T-cell (primary cell): ENCODE results near the gene FOXN3. TPM values are rescaled to one million over a fixed set of nuclear protein-coding genes. Genes with fewer than 3 reads are reported as not detected.
A peak's percentile ranks its signal among the peaks of the same experiment; 100 is the strongest.

Experiments used
- ATAC-seq, 4 experiments: fragments of 200-7000 bp in 3 of 4; fragments of 150-1000 bp in 1 of 4; cut with Tn5 transposase; replicated peaks in 1 of 4; 1 replicate in 3 of 4; 2 replicates in 1 of 4; pipeline ENCODE4 v1.10.0; 2021; ENCODE audit warnings: moderate library complexity in 3 of 4, mild to moderate bottlenecking in 2 of 4, moderate number of reproducible peaks in 1 of 4
- CTCF ChIA-PET, 2 donors: fragments of 300-600 bp; sonication (Branson Sonifier 250); formaldehyde crosslinking; loops; one replicate each; lab custom pipeline; 2022; ENCODE audit warnings: antibody characterized with exemption in 2 of 2; lab: Charles Lee
- POLR2A ChIA-PET, 2 donors: fragments of 300-600 bp; sonication (Branson Sonifier 250); formaldehyde crosslinking; loops; one replicate each; lab custom pipeline; 2022; ENCODE audit warnings: antibody characterized with exemption in 2 of 2; lab: Charles Lee
- DNase-seq, 35 experiments: peaks; one replicate each; pipeline versions ENCODE4 v3.0.0 to v3.0.0-alpha.2; 2013 to 2023
- H3K27ac ChIP-seq: one replicate; pipeline ENCODE4 v1.5.1; 2013; ENCODE audit warnings: low read length
- H3K27me3 ChIP-seq, 2 experiments: replicated peaks in 1 of 2; 1 replicate in 1 of 2; 2 replicates in 1 of 2; pipeline versions ENCODE4 v1.6.1 to v1.7.0; 2013; ENCODE audit warnings: low read length in 1 of 2, mixed read lengths in 1 of 2; ENCODE audit not compliant: control insufficient read depth in 2 of 2, insufficient read depth in 2 of 2; ENCODE audit errors: extremely low read depth in 1 of 2
- H3K36me3 ChIP-seq, 2 donors: 1 replicate in 1 of 2; 2 replicates in 1 of 2; pipeline versions ENCODE4 v1.6.1 to v1.7.0; 2013; ENCODE audit warnings: low read length in 1 of 2; ENCODE audit not compliant: control insufficient read depth in 2 of 2, insufficient read depth in 1 of 2; ENCODE audit errors: extremely low read depth in 1 of 2
- H3K4me1 ChIP-seq, 2 experiments: 1 replicate in 1 of 2; 2 replicates in 1 of 2; pipeline versions ENCODE4 v1.6.1 to v1.7.0; 2013; ENCODE audit warnings: low read length in 2 of 2, mixed read lengths in 1 of 2; ENCODE audit not compliant: insufficient read depth in 2 of 2, control insufficient read depth in 1 of 2; ENCODE audit errors: extremely low read depth in 1 of 2
- H3K4me3 ChIP-seq, 2 donors: 1 replicate in 1 of 2; 2 replicates in 1 of 2; pipeline versions ENCODE4 v1.5.1 to v1.7.0; 2013; ENCODE audit warnings: mild to moderate bottlenecking in 2 of 2, low read length in 1 of 2, moderate library complexity in 1 of 2; ENCODE audit not compliant: control insufficient read depth in 1 of 2; ENCODE audit errors: extremely low read depth in 1 of 2
- H3K9me3 ChIP-seq: 2 replicates; pipeline ENCODE4 v1.7.0; 2013
- H3K27ac Mint-ChIP-seq, 2 donors: one replicate each; pipeline ENCODE4 v1.8.0; 2020 to 2021; ENCODE audit warnings: mild to moderate bottlenecking in 2 of 2, mixed read lengths in 2 of 2
- H3K27me3 Mint-ChIP-seq, 2 donors: one replicate each; pipeline ENCODE4 v1.8.0; 2021 to 2022; ENCODE audit warnings: mixed read lengths in 2 of 2
- H3K36me3 Mint-ChIP-seq: one replicate; pipeline ENCODE4 v1.8.0; 2021; ENCODE audit warnings: mixed read lengths
- H3K4me1 Mint-ChIP-seq, 3 donors: one replicate each; pipeline ENCODE4 v1.8.0; 2020 to 2022; ENCODE audit warnings: mixed read lengths in 3 of 3, mild to moderate bottlenecking in 1 of 3
- H3K4me3 Mint-ChIP-seq, 3 donors: one replicate each; pipeline ENCODE4 v1.8.0; 2020 to 2022; ENCODE audit warnings: mild to moderate bottlenecking in 3 of 3, mixed read lengths in 3 of 3, moderate library complexity in 3 of 3
- H3K9me3 Mint-ChIP-seq, 3 donors: one replicate each; pipeline ENCODE4 v1.8.0; 2020 to 2022; ENCODE audit warnings: mixed read lengths in 3 of 3
- WGBS: methylation state at CpG from one replicate; pipeline ENCODE4 v1.1.5; 2013; ENCODE audit warnings: missing lambda C conversion rate; ENCODE audit not compliant: insufficient coverage; 5-methylcytosine and 5-hydroxymethylcytosine counted together
- total RNA-seq, 35 experiments: library from RNA in 6 of 35; stranded (reverse) in 6 of 35; fragments of 120-200 nt in 1 of 35; gene quantifications; one replicate each; pipeline versions ENCODE4 v1.2.1 to v1.2.4 and lab custom pipeline; 2013 to 2026

The FOXN3 gene
- total RNA-seq, 5 donors from 2014 or later (not counting 1 experiment from before 2014, with no cell fraction given) = 92.8 to 176 (median 103) TPM

GRCh38 chr14:89308232-89308959 lies 108.6 kb downstream of the FOXN3 start:
- Mint-ChIP-seq H3K9me3 (no peaks in the 10 kb centered on the region), H3K4me1 (peaks cover 60 to 62% (median 61%) of the 10 kb centered on the region in 3 donors), H3K27ac (peak overlapping the region in 1 of 2 donors; percentile 22), H3K36me3 (peaks cover 3% of the 10 kb centered on the region), H3K4me3 (no peak overlapping the region), H3K27me3 (no peaks in the 10 kb centered on the region)
- 100% methylated on average over 7 of the region's 10 CpGs for WGBS
- no peak for DNase-seq
- no peak for ATAC-seq
- Histone ChIP-seq H3K4me3 (no peak overlapping the region), H3K27ac (no peak overlapping the region), H3K27me3 (no peaks in the 10 kb centered on the region), H3K4me1 (peaks cover 4 to 16% of the 10 kb centered on the region in 2 experiments), H3K36me3 (peaks cover 0 to 3% of the 10 kb centered on the region in 2 donors), H3K9me3 (no peaks in the 10 kb centered on the region)
- ChIA-PET CTCF (no interaction called here), POLR2A (no interaction called here)

- Histone ChIP-seq H3K27me3 (no peaks in the 10 kb centered on the region), H3K36me3 (peaks cover 0 to 3% of the 10 kb centered on the region in 2 donors), H3K4me1 (peaks cover 4 to 20% of the 10 kb centered on the region in 2 experiments), H3K4me3 (no peak overlapping the region), H3K27ac (no peak overlapping the region), H3K9me3 (no peaks in the 10 kb centered on the region)
- no peaks in the 10 kb centered on the region for H3K27me3 Mint-ChIP-seq
- ChIA-PET POLR2A (no interaction called here), CTCF (no interaction called here)
- DNase-seq (no peak), ATAC-seq (no peak)
- H3K4me3 Mint-ChIP-seq = no peak overlapping the region
- peaks cover 11% of the 10 kb centered on the region for H3K36me3 Mint-ChIP-seq
- H3K4me1 Mint-ChIP-seq = peaks cover 65 to 68% (median 67%) of the 10 kb centered on the region in 3 donors
- H3K9me3 Mint-ChIP-seq = no peaks in the 10 kb centered on the region
- H3K27ac Mint-ChIP-seq = peak overlapping the region in 1 of 2 donors; percentile 46
- 94% methylated on average over 6 of the region's 8 CpGs for WGBS
These were observed 109.6 kb downstream of the FOXN3 start for GRCh38 chr14:89307409-89307808.

GRCh38 chr14:89304972-89305703 lies 111.9 kb downstream of the FOXN3 start:
- Mint-ChIP-seq H3K27ac (peak overlapping the region; percentile 56 to 94), H3K9me3 (no peaks in the 10 kb centered on the region), H3K27me3 (no peaks in the 10 kb centered on the region), H3K36me3 (peaks cover 20% of the 10 kb centered on the region), H3K4me1 (peaks cover 70 to 75% (median 72%) of the 10 kb centered on the region in 3 donors), H3K4me3 (peak overlapping the region in 1 of 3 donors; percentile 67)
- no peaks in the 10 kb centered on the region for H3K9me3 ChIP-seq
- H3K4me1 ChIP-seq = peaks cover 4 to 22% of the 10 kb centered on the region in 2 experiments
- POLR2A ChIA-PET = interaction anchor here in 1 of 2 donors (0.6 kb wide), 2 partner anchors 131 to 139 kb away, joined by 3 read pairs; no protein-coding TSS in a partner anchor
- no peak overlapping the region for H3K4me3 ChIP-seq
- DNase-seq (peak in 2 of 35 experiments; percentile 19 to 28), ATAC-seq (peak in 1 of 4 experiments; percentile 61)
- peak overlapping the region; percentile 33 for H3K27ac ChIP-seq
- H3K36me3 ChIP-seq = peaks cover 3 to 8% of the 10 kb centered on the region in 2 donors
- CTCF ChIA-PET = no interaction called here
- no peaks in the 10 kb centered on the region for H3K27me3 ChIP-seq
- WGBS = 92% methylated on average over 10 of the region's 16 CpGs

GRCh38 chr14:89304561-89304960 lies 112.5 kb downstream of the FOXN3 start:
- WGBS = no CpG with 5 or more reads among the region's 6 CpGs
- H3K36me3 Mint-ChIP-seq = peaks cover 24% of the 10 kb centered on the region
- H3K4me3 ChIP-seq = no peak overlapping the region
- POLR2A ChIA-PET = interaction anchor here in 1 of 2 donors (0.6 kb wide), 2 partner anchors 140 to 263 kb away, joined by 3 read pairs; no protein-coding TSS in a partner anchor
- H3K27ac ChIP-seq = peak overlapping the region; percentile 50
- H3K4me1 Mint-ChIP-seq = peaks cover 69 to 75% (median 70%) of the 10 kb centered on the region in 3 donors
- DNase-seq = no peak
- H3K9me3 Mint-ChIP-seq = no peaks in the 10 kb centered on the region
- H3K36me3 ChIP-seq = peaks cover 3 to 5% of the 10 kb centered on the region in 2 donors
- no peak for ATAC-seq
- H3K27me3 Mint-ChIP-seq = no peaks in the 10 kb centered on the region
- H3K4me3 Mint-ChIP-seq = peak overlapping the region in 1 of 3 donors; percentile 67
- H3K9me3 ChIP-seq = no peaks in the 10 kb centered on the region
- CTCF ChIA-PET = interaction anchor here in 1 of 2 donors (1.1 kb wide), 1 partner anchor 61 kb away, joined by 3 read pairs; no protein-coding TSS in a partner anchor
- H3K4me1 ChIP-seq = peaks cover 4 to 22% of the 10 kb centered on the region in 2 experiments
- H3K27ac Mint-ChIP-seq = peak overlapping the region; percentile 94
- H3K27me3 ChIP-seq = no peaks in the 10 kb centered on the region

- H3K9me3 ChIP-seq = no peaks in the 10 kb centered on the region
- Mint-ChIP-seq H3K4me3 (peak overlapping the region; percentile 60 to 67 (median 62)), H3K27me3 (no peaks in the 10 kb centered on the region), H3K36me3 (peaks cover 27% of the 10 kb centered on the region), H3K9me3 (no peaks in the 10 kb centered on the region), H3K27ac (peak overlapping the region; percentile 94), H3K4me1 (peaks cover 72 to 78% (median 78%) of the 10 kb centered on the region in 3 donors)
- H3K27me3 ChIP-seq = no peaks in the 10 kb centered on the region
- WGBS = 37% methylated on average over 8 of the region's 14 CpGs
- ChIA-PET CTCF (interaction anchor here in 1 of 2 donors (0.6 to 1.1 kb wide), 2 partner anchors 62 to 134 kb away, joined by 3 read pairs; no protein-coding TSS in a partner anchor), POLR2A (interaction anchor here in 1 of 2 donors (0.6 kb wide), 1 partner anchor 264 kb away, joined by 3 read pairs; no protein-coding TSS in a partner anchor)
- peak overlapping the region in 1 of 2 donors; percentile 10 for H3K4me3 ChIP-seq
- peak; percentile 72 to 87 (median 80) for ATAC-seq
- peaks cover 3 to 5% of the 10 kb centered on the region in 2 donors for H3K36me3 ChIP-seq
- peak overlapping the region; percentile 35 for H3K27ac ChIP-seq
- H3K4me1 ChIP-seq = peaks cover 4 to 22% of the 10 kb centered on the region in 2 experiments
- DNase-seq = peak in 12 of 35 experiments; percentile 3 to 43 (median 8)
These were observed 113.3 kb downstream of the FOXN3 start for GRCh38 chr14:89303456-89304435.
